Vagina (tissue), 2 donors: Measurements from ENCODE around the gene LRP2.
A peak's percentile ranks its signal among the peaks of the same experiment; 100 is the strongest.

Source experiments
- POLR2AphosphoS5 ChIP-seq, 2 donors: sonication (generic); formaldehyde crosslinking; IDR thresholded peaks; one replicate each; pipeline ENCODE4 v1.9.0; 2017; ENCODE audit warnings: antibody characterized with exemption in 2 of 2, mild to moderate bottlenecking in 2 of 2, low read depth in 1 of 2; ENCODE audit not compliant: insufficient read depth in 1 of 2
- TF ChIP-seq, protein P1 (sequence below), 3 experiments: fragments of 450-650 bp in 2 of 3; fragments of 200-600 bp in 1 of 3; sonication (generic) in 1 of 3; IDR thresholded peaks; one replicate each; pipeline ENCODE4 v1.5.1; 2017 to 2019; ENCODE audit warnings: antibody characterized with exemption in 3 of 3, mild to moderate bottlenecking in 2 of 3, moderate library complexity in 2 of 3

GRCh38 chr2:169091761-169092519 is 270.4 kb downstream of the LRP2 start:
- TF ChIP-seq, protein P1, sequence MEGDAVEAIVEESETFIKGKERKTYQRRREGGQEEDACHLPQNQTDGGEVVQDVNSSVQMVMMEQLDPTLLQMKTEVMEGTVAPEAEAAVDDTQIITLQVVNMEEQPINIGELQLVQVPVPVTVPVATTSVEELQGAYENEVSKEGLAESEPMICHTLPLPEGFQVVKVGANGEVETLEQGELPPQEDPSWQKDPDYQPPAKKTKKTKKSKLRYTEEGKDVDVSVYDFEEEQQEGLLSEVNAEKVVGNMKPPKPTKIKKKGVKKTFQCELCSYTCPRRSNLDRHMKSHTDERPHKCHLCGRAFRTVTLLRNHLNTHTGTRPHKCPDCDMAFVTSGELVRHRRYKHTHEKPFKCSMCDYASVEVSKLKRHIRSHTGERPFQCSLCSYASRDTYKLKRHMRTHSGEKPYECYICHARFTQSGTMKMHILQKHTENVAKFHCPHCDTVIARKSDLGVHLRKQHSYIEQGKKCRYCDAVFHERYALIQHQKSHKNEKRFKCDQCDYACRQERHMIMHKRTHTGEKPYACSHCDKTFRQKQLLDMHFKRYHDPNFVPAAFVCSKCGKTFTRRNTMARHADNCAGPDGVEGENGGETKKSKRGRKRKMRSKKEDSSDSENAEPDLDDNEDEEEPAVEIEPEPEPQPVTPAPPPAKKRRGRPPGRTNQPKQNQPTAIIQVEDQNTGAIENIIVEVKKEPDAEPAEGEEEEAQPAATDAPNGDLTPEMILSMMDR (IDR thresholded peaks at IDR 0.05): no peak
- peak in 1 of 2 donors; percentile 53 for TF ChIP-seq POLR2AphosphoS5 (IDR thresholded peaks at IDR 0.05; ENCODE audit: insufficient read depth in 1 of 2, low read depth in 1 of 2)
